Psoas muscle (tissue), 8 donors: ENCODE measurements around the gene NACA. TPM values are rescaled to one million over a fixed set of nuclear protein-coding genes. Genes with fewer than 3 reads are reported as not detected.

Experiments
- ATAC-seq, 4 donors: fragments of 200-7000 bp; cut with Tn5 transposase; one replicate each; pipeline ENCODE4 v1.9.1; 2020; ENCODE audit warnings: moderate library complexity in 3 of 4, mild to moderate bottlenecking in 2 of 4
- DNase-seq, 2 donors: peaks; one replicate each; pipeline ENCODE4 v3.0.0-alpha.2; 2020
- H3K27ac ChIP-seq: fragments of 200-600 bp; one replicate; pipeline ENCODE4 v1.8.0; 2022
- H3K27me3 ChIP-seq, 3 donors: fragments of 200-600 bp in 1 of 3; one replicate each; pipeline versions ENCODE4 v1.6.1 to v1.8.0; 2013 to 2022; ENCODE audit warnings: low read length in 2 of 3, mild to moderate bottlenecking in 2 of 3, moderate library complexity in 1 of 3; ENCODE audit not compliant: insufficient read depth in 3 of 3
- H3K36me3 ChIP-seq, 2 donors: fragments of 200-600 bp in 1 of 2; one replicate each; pipeline versions ENCODE4 v1.6.1 to v1.8.0; 2013 to 2022; ENCODE audit warnings: low read depth in 1 of 2, mild to moderate bottlenecking in 1 of 2, moderate library complexity in 1 of 2; ENCODE audit not compliant: insufficient read depth in 1 of 2
- H3K4me1 ChIP-seq: fragments of 200-600 bp; one replicate; pipeline ENCODE4 v1.8.0; 2022
- H3K4me3 ChIP-seq: fragments of 200-600 bp; one replicate; pipeline ENCODE4 v1.8.0; 2022; ENCODE audit warnings: mild to moderate bottlenecking
- H3K9me3 ChIP-seq: fragments of 200-600 bp; one replicate; pipeline ENCODE4 v1.8.0; 2022
- CTCF ChIP-seq: fragments of 200-600 bp; IDR thresholded peaks from one replicate; pipeline ENCODE4 v1.8.0; 2022; ENCODE audit warnings: antibody characterized with exemption
- WGBS, 3 donors: extraction: QIAGEN DNeasy Blood & Tissue Kit; methylation state at CpG; one replicate each; pipeline versions ENCODE4 v1.1.6 to v1.1.7; 2013; 5-methylcytosine and 5-hydroxymethylcytosine counted together
- intact Hi-C, 2 donors: fragments of 100-400 bp; cut with DNase I; formaldehyde crosslinking; loops; one replicate each; pipeline versions ENCODE4 v1.11.0 to v1.14.2; 2022
- polyA plus RNA-seq, 3 donors: library from polyadenylated mRNA; stranded (reverse); fragments of 200-250 nt; gene quantifications; one replicate each; pipeline ENCODE4 v1.2.3, GENCODE V29; 2013
- total RNA-seq, 4 donors: library from RNA; stranded (reverse); fragmentation: NEBNext Ultra II Directional in 2 of 4; extraction: Animal tissue kit (Norgen Biotek cat#: 25700) in 2 of 4; gene quantifications; one replicate each; pipeline versions ENCODE4 v1.2.1 to v1.2.4, GENCODE V29; 2021 to 2023
- donor health status: healthy with polysubstance abuse.
- donor health status: DM: no; HTN: no; CAD: no; lungs with moderate emphysema.
- donor health status: Bipolar disorder and iron deficiency.
- donor health status: healthy.
- donor health status: DM: yes; HTN: yes; CAD: no.
- donor health status: DM: no; HTN: no; CAD: no.
- donor health status: DM: no; HTN: no; CAD: no.
- donor health status: DM: yes; HTN: yes; CAD: no.

NACA gene
- total and polyA plus RNA-seq, 7 donors: 434 to 1,147 (median 496) TPM

- H3K9me3 ChIP-seq: no peaks in the 10 kb centered on the region
- TF ChIP-seq CTCF: no peak
Observed at GRCh38 chr12:56688129-56688845, 36.8 kb downstream of the NACA start, which contains the start of gene PTGES3. PTGES3 (minus strand) TSS chr12:56688284; CDS start chr12:56687999, 285 bp downstream.

GRCh38 chr12:56687223-56688128 is 37.6 kb downstream of the NACA start:
- peaks cover 32% of the 10 kb centered on the region for H3K4me1 ChIP-seq
- intact Hi-C loops: loop anchor here (2.0 to 5.0 kb wide), 3 partner anchors 35 to 40 kb away; partner anchors contain the start of genes ATP5F1B (in 1 of the 2) and NACA (in 1 of the 2)
- TF ChIP-seq CTCF: no peak
- H3K27me3 ChIP-seq: no peaks in the 10 kb centered on the region
- peak; percentile 15 to 35 (median 26) for ATAC-seq
- no peaks in the 10 kb centered on the region for H3K9me3 ChIP-seq
- peak overlapping the region; percentile 94 for H3K4me3 ChIP-seq
- DNase-seq: peak; percentile 49 to 69
- 0 to 1% (median 0%) methylated on average over 57 to 62 of the region's 62 CpGs for WGBS, 3 donors
- peak overlapping the region; percentile 99 for H3K27ac ChIP-seq
- H3K36me3 ChIP-seq: peaks cover 0 to 9% of the 10 kb centered on the region in 2 donors

More at GRCh38 chr12:56688129-56688845, 36.8 kb downstream of the NACA start, which contains the start of gene PTGES3:
- ATAC-seq (peak; percentile 93 to 95 (median 94)), DNase-seq (peak; percentile 98)
- Histone ChIP-seq H3K4me1 (peaks cover 23% of the 10 kb centered on the region), H3K36me3 (peaks cover 0 to 9% of the 10 kb centered on the region in 2 donors), H3K27me3 (no peaks in the 10 kb centered on the region), H3K27ac (peak within 1 kb of the TSS; percentile 99), H3K4me3 (peak within 1 kb of the TSS; percentile 94)
- 1% methylated on average over 55 to 64 of the region's 64 CpGs for WGBS, 3 donors
- intact Hi-C loops: loop anchor here (2.0 to 5.0 kb wide), 3 partner anchors 34 to 41 kb away; partner anchors contain the start of genes ATP5F1B (in 1 of the 2) and NACA (in 1 of the 2)

GRCh38 chr12:56684745-56685359 is 40.2 kb downstream of the NACA start:
- intact Hi-C loops: loop anchor here (5.0 kb wide), 2 partner anchors 37 to 38 kb away; partner anchors contain the start of gene ATP5F1B (in 2 of the 2)
- DNase-seq: no peak
- peak overlapping the region; percentile 99 for H3K27ac ChIP-seq

More at GRCh38 chr12:56684745-56685359, 40.2 kb downstream of the NACA start:
- Histone ChIP-seq H3K9me3 (no peaks in the 10 kb centered on the region), H3K36me3 (peaks cover 0 to 23% of the 10 kb centered on the region in 2 donors), H3K4me3 (peak overlapping the region; percentile 94), H3K4me1 (peaks cover 57% of the 10 kb centered on the region), H3K27me3 (no peaks in the 10 kb centered on the region)
- no peak for TF ChIP-seq CTCF
- 19 to 26% (median 24%) methylated on average over 8 of the region's 8 CpGs for WGBS, 3 donors
- ATAC-seq: no peak
